IMR-90 (cell line): ENCODE results near the gene RASSF5. TPM values are rescaled to one million over a fixed set of nuclear protein-coding genes. Genes with fewer than 3 reads are reported as not detected.

Experiments used
- ATAC-seq: fragments of 200-7000 bp; cut with Tn5 transposase; 2 replicates; pipeline ENCODE4 v1.9.1; 2020; ENCODE audit warnings: low read depth, mild to moderate bottlenecking, moderate library complexity
- BruUV-seq: library from RNA; stranded (reverse); fragments of 400-500 nt; replicated peaks from 2 replicates; lab custom pipeline; 2021; lab: Mats Ljungman, UMichigan
- CTCF ChIA-PET: fragments of 300-600 bp; formaldehyde crosslinking; extraction: SDS; loops from one replicate; lab custom pipeline; 2021; ENCODE audit warnings: antibody characterized with exemption; lab: Yijun Ruan, JAX
- POLR2A ChIA-PET: fragments of 300-600 bp; sonication (Branson Sonifier 250); formaldehyde crosslinking; loops from one replicate; lab custom pipeline; 2022; ENCODE audit warnings: antibody characterized with exemption; ENCODE audit not compliant: unreplicated experiment; lab: Charles Lee
- DNase-seq: peaks from one replicate; pipeline ENCODE4 v3.0.0; 2013
- H2AFZ ChIP-seq: replicated peaks from 2 replicates; pipeline ENCODE3; 2013; ENCODE audit warnings: low read length, mild to moderate bottlenecking; ENCODE audit not compliant: poor library complexity
- H2AK5ac ChIP-seq: 2 replicates; pipeline ENCODE4 v1.6.1; 2013; ENCODE audit warnings: low read depth, low read length, inconsistent platforms
- H2AK9ac ChIP-seq: replicated peaks from 2 replicates; pipeline ENCODE3; 2013; ENCODE audit warnings: mild to moderate bottlenecking, low read depth, low read length, moderate library complexity; ENCODE audit not compliant: poor library complexity
- H2BK120ac ChIP-seq: 2 replicates; pipeline ENCODE4 v1.6.1; 2013; ENCODE audit warnings: low read depth, low read length, inconsistent platforms
- H2BK15ac ChIP-seq: 3 replicates; pipeline ENCODE4 v1.6.1; 2013; ENCODE audit warnings: low read depth, low read length, inconsistent platforms
- H2BK20ac ChIP-seq: 2 replicates; pipeline ENCODE4 v1.6.1; 2013; ENCODE audit warnings: low read depth, mild to moderate bottlenecking, inconsistent platforms, low read length, moderate library complexity
- H2BK5ac ChIP-seq: 2 replicates; pipeline ENCODE4 v1.6.1; 2013; ENCODE audit warnings: mild to moderate bottlenecking, low read depth, low read length, inconsistent platforms; ENCODE audit not compliant: poor library complexity, severe bottlenecking
- H3K14ac ChIP-seq: replicated peaks from 2 replicates; pipeline ENCODE4 v1.6.1; 2013; ENCODE audit warnings: low read depth, low read length, inconsistent platforms
- H3K18ac ChIP-seq: 2 replicates; pipeline ENCODE4 v1.6.1; 2013; ENCODE audit warnings: low read depth, low read length, control low read depth
- H3K23ac ChIP-seq: 2 replicates; pipeline ENCODE4 v1.6.1; 2013; ENCODE audit warnings: low read depth, low read length, inconsistent platforms
- H3K27ac ChIP-seq: 2 replicates; pipeline ENCODE4 v1.5.1; 2013; ENCODE audit warnings: mild to moderate bottlenecking, control low read depth, low read length; ENCODE audit not compliant: insufficient read depth
- H3K27me3 ChIP-seq: 2 replicates; pipeline ENCODE4 v1.6.1; 2013; ENCODE audit warnings: low read length; ENCODE audit not compliant: control insufficient read depth, insufficient read depth
- H3K36me3 ChIP-seq: 2 replicates; pipeline ENCODE4 v1.6.1; 2013; ENCODE audit warnings: low read length, mixed read lengths; ENCODE audit not compliant: control insufficient read depth, insufficient read depth
- H3K4ac ChIP-seq: 2 replicates; pipeline ENCODE4 v1.6.1; 2013; ENCODE audit warnings: low read depth, low read length, inconsistent platforms
- H3K4me1 ChIP-seq: 2 replicates; pipeline ENCODE4 v1.6.1; 2013; ENCODE audit warnings: low read length, mixed read lengths; ENCODE audit not compliant: control insufficient read depth, insufficient read depth
- H3K4me2 ChIP-seq: 2 replicates; pipeline ENCODE4 v1.6.1; 2013; ENCODE audit warnings: low read depth, mild to moderate bottlenecking, control low read depth, low read length, moderate library complexity
- H3K4me3 ChIP-seq: 2 replicates; pipeline ENCODE4 v1.5.1; 2013; ENCODE audit warnings: low read depth, mild to moderate bottlenecking, control low read depth, low read length, moderate library complexity; ENCODE audit not compliant: insufficient read depth
- H3K56ac ChIP-seq: 2 replicates; pipeline ENCODE4 v1.6.1; 2013; ENCODE audit warnings: low read length, inconsistent platforms; ENCODE audit not compliant: insufficient read depth; ENCODE audit errors: extremely low read depth
- H3K79me1 ChIP-seq, 2 experiments: 2 replicates each; pipeline ENCODE4 v1.6.1; 2013; ENCODE audit warnings: low read length in 2 of 2, inconsistent platforms in 1 of 2, low read depth in 1 of 2
- H3K9ac ChIP-seq: 2 replicates; pipeline ENCODE4 v1.6.1; 2013; ENCODE audit warnings: low read depth, low read length, control low read depth
- H3K9me1 ChIP-seq: 2 replicates; pipeline ENCODE4 v1.6.1; 2013; ENCODE audit warnings: low read length, inconsistent platforms; ENCODE audit not compliant: insufficient read depth
- H3K9me3 ChIP-seq: 2 replicates; pipeline ENCODE4 v1.6.1; 2013; ENCODE audit warnings: low read length; ENCODE audit not compliant: control insufficient read depth, insufficient read depth
- H4K20me1 ChIP-seq: 2 replicates; pipeline ENCODE4 v1.6.1; 2013; ENCODE audit warnings: low read length, inconsistent platforms; ENCODE audit not compliant: insufficient read depth
- H4K5ac ChIP-seq: 2 replicates; pipeline ENCODE4 v1.6.1; 2013; ENCODE audit warnings: mild to moderate bottlenecking, low read depth, low read length, control low read depth
- H4K8ac ChIP-seq, 2 experiments: 2 replicates each; pipeline ENCODE4 v1.6.1; 2013; ENCODE audit warnings: low read depth in 2 of 2, low read length in 2 of 2, control low read depth in 1 of 2, inconsistent platforms in 1 of 2
- H4K91ac ChIP-seq: 2 replicates; pipeline ENCODE4 v1.6.1; 2013; ENCODE audit warnings: low read depth, low read length, inconsistent platforms; ENCODE audit not compliant: insufficient read depth
- BHLHE40 ChIP-seq: fragments of 150-350 bp; IDR thresholded peaks from 2 replicates; pipeline ENCODE4 v1.6.1; 2016; ENCODE audit warnings: mild to moderate bottlenecking, low read depth, low read length
- CTCF ChIP-seq: conservative IDR thresholded peaks from 2 replicates; pipeline ENCODE4 v1.5.1; 2012; ENCODE audit warnings: mild to moderate bottlenecking, low read depth, low read length, improper control_type of control experiment
- ELK1 ChIP-seq: fragments of 150-350 bp; IDR thresholded peaks from 2 replicates; pipeline ENCODE4 v1.6.1; 2016; ENCODE audit warnings: low read depth, mild to moderate bottlenecking, low read length, moderate library complexity, borderline replicate concordance
- MAFK ChIP-seq: IDR thresholded peaks from 2 replicates; pipeline ENCODE4 v1.6.1; 2012; ENCODE audit warnings: low read depth, low read length, improper control_type of control experiment
- MXI1 ChIP-seq: IDR thresholded peaks from 2 replicates; pipeline ENCODE4 v1.6.1; 2012; ENCODE audit warnings: low read depth, mild to moderate bottlenecking, low read length, moderate library complexity, borderline replicate concordance
- POLR2A ChIP-seq: IDR thresholded peaks from 2 replicates; pipeline ENCODE4 v1.6.1; 2012; ENCODE audit warnings: mild to moderate bottlenecking, low read depth, low read length
- RAD21 ChIP-seq: IDR thresholded peaks from 2 replicates; pipeline ENCODE4 v1.6.1; 2012; ENCODE audit warnings: low read length, improper control_type of control experiment
- WGBS, 2 experiments: methylation state at CpG; one replicate each; pipeline versions ENCODE4 v1.1.5 to v1.1.7; 2013; ENCODE audit warnings: missing lambda C conversion rate in 2 of 2; ENCODE audit not compliant: insufficient read length in 1 of 2; ENCODE audit errors: extremely low coverage in 2 of 2; 5-methylcytosine and 5-hydroxymethylcytosine counted together
- dilution Hi-C: fragments of 300-500 bp; cut with HindIII; formaldehyde crosslinking; loops from one replicate; pipeline ENCODE4 v1.14.3; 2018; ENCODE audit warnings: low sequenced_read_pairs; ENCODE audit not compliant: unreplicated experiment
- in situ Hi-C: fragments of 300-500 bp; cut with MboI; formaldehyde crosslinking; loops from 3 replicates; pipeline ENCODE4 v1.14.3; 2019; ENCODE audit warnings: low sequenced_read_pairs, inconsistent platforms, mixed read lengths
- intact Hi-C: fragments of 100-400 bp; cut with micrococcal nuclease; formaldehyde crosslinking; loops from 2 replicates; pipeline ENCODE4 v1.10.0; 2022
- polyA plus RNA-seq, 3 experiments: library from polyadenylated mRNA; depleted of rRNA; stranded (reverse); fragments of >200 nt; gene quantifications; 2 replicates each; pipeline ENCODE4 v1.2.3, GENCODE V29; 2012; ENCODE audit warnings: low replicate concordance in 1 of 3
- total RNA-seq: library from RNA; depleted of rRNA; stranded (reverse); fragments of >200 nt; gene quantifications from 2 replicates; pipeline ENCODE4 v1.2.3, GENCODE V29; 2012

RASSF5 gene
- total and polyA plus RNA-seq, 2 of the 4 experiments (the other 2 are of a cell fraction) = 0.18 to 1.1 TPM

- no peak for TF ChIP-seq CTCF
Measured at GRCh38 chr1:206575894-206576737, 68.8 kb downstream of the RASSF5 start (continued).

GRCh38 chr1:206577626-206578025 lies 70.3 kb downstream of the RASSF5 start:
- Histone ChIP-seq H2BK120ac (no peak overlapping the region), H2AK9ac (no peak overlapping the region), H3K4me3 (no peak overlapping the region), H3K79me1 (no peaks in the 10 kb centered on the region), H3K4me1 (peaks cover 4% of the 10 kb centered on the region; the same call in 1 of the 2 replicates), H3K27me3 (no peaks in the 10 kb centered on the region), H3K14ac (no peak overlapping the region), H4K91ac (no peak overlapping the region), H2AFZ (no peak overlapping the region), H2AK5ac (no peak overlapping the region), H2BK20ac (no peak overlapping the region), H2BK15ac (no peak overlapping the region; the same call in 2 of the 3 replicates), H3K4ac (no peak overlapping the region), H3K36me3 (no peaks in the 10 kb centered on the region), H3K9me1 (peaks cover 5% of the 10 kb centered on the region; the same call in 1 of the 2 replicates), H3K9me3 (no peaks in the 10 kb centered on the region), H3K27ac (no peak overlapping the region), H3K18ac (no peak overlapping the region), H3K4me2 (no peak overlapping the region), H4K8ac (no peak overlapping the region), H4K20me1 (no peaks in the 10 kb centered on the region), H3K9ac (no peak overlapping the region), H2BK5ac (no peak overlapping the region), H3K56ac (no peak overlapping the region), H4K5ac (no peak overlapping the region), H3K23ac (no peak overlapping the region)
- ChIA-PET POLR2A (no interaction called here), CTCF (no interaction called here)
- DNase-seq (no peak), ATAC-seq (no peak)
- in situ Hi-C loops = no loop called here
- TF ChIP-seq ELK1 = no peak
- TF ChIP-seq RAD21 = no peak
- TF ChIP-seq BHLHE40 = no peak
- TF ChIP-seq CTCF = no peak
- TF ChIP-seq MAFK = no peak
- no peak for TF ChIP-seq POLR2A
- TF ChIP-seq MXI1 = no peak
- dilution Hi-C loops = no loop called here
- no TSS peak for BruUV-seq
- WGBS, 2 experiments = no CpG with 5 or more reads among the region's 4 CpGs
- intact Hi-C loops = no loop called here
